GM23338 (cell line): Measurements from ENCODE around the gene R3HDM1. TPM values are rescaled to one million over a fixed set of nuclear protein-coding genes. Genes with fewer than 3 reads are reported as not detected.
"Not testable (repeated sequence)": the region's sequence is repeated elsewhere in the genome, so short reads cannot be mapped to it uniquely, and the experiment has no call there.

Source experiments
- ATAC-seq: fragments of 200-7000 bp; cut with Tn5 transposase; 3 replicates; pipeline ENCODE4 v1.9.1; 2020
- DNase-seq: peaks from one replicate; pipeline ENCODE4 v3.0.0-alpha.2; 2015; ENCODE audit warnings: low spot score
- H2AFZ ChIP-seq: fragments of 200-600 bp; sonication (generic); 2 replicates; pipeline ENCODE4 v1.8.0; 2016; ENCODE audit warnings: antibody characterized with exemption, mild to moderate bottlenecking, moderate library complexity
- H3F3A ChIP-seq: fragments of 200-600 bp; sonication (generic); replicated peaks from 2 replicates; pipeline ENCODE4 v1.8.0; 2017; ENCODE audit warnings: antibody characterized with exemption, mixed run types, low read depth
- H3K27ac ChIP-seq: fragments of 200-600 bp; sonication (generic); 2 replicates; pipeline ENCODE4 v1.6.1; 2016; ENCODE audit warnings: low read depth
- H3K27me3 ChIP-seq: fragments of 200-600 bp; sonication (generic); 2 replicates; pipeline ENCODE4 v1.8.0; 2016; ENCODE audit warnings: mild to moderate bottlenecking, mixed run types, moderate library complexity; ENCODE audit not compliant: insufficient read depth
- H3K36me3 ChIP-seq: fragments of 200-600 bp; sonication (generic); 2 replicates; pipeline ENCODE4 v1.8.0; 2016; ENCODE audit warnings: mild to moderate bottlenecking; ENCODE audit not compliant: insufficient read depth
- H3K4me1 ChIP-seq: fragments of 200-600 bp; sonication (generic); 2 replicates; pipeline ENCODE4 v1.8.0; 2016; ENCODE audit warnings: mild to moderate bottlenecking, moderate library complexity; ENCODE audit not compliant: insufficient read depth
- H3K4me2 ChIP-seq: fragments of 200-600 bp; sonication (generic); 2 replicates; pipeline ENCODE4 v1.7.1; 2017; ENCODE audit warnings: mixed run types
- H3K4me3 ChIP-seq: fragments of 200-600 bp; sonication (generic); 2 replicates; pipeline ENCODE4 v1.6.1; 2016; ENCODE audit warnings: mixed run types
- H3K79me2 ChIP-seq: fragments of 200-600 bp; sonication (generic); replicated peaks from 2 replicates; pipeline ENCODE4 v1.8.0; 2017; ENCODE audit warnings: mild to moderate bottlenecking; ENCODE audit not compliant: insufficient read depth
- H3K9me2 ChIP-seq: fragments of 200-600 bp; sonication (generic); 2 replicates; pipeline ENCODE4 v1.8.0; 2017; ENCODE audit not compliant: insufficient read depth
- H4K20me1 ChIP-seq: fragments of 200-600 bp; sonication (generic); replicated peaks from 2 replicates; pipeline ENCODE4 v1.8.0; 2017; ENCODE audit warnings: mild to moderate bottlenecking; ENCODE audit not compliant: insufficient read depth
- H3K27ac Mint-ChIP-seq: 2 replicates; pipeline ENCODE4 v1.8.0; 2020; ENCODE audit warnings: inconsistent platforms, mild to moderate bottlenecking, moderate library complexity, mixed read lengths
- H3K27me3 Mint-ChIP-seq: 3 replicates; pipeline ENCODE4 v1.8.0; 2022; ENCODE audit warnings: low read depth, mild to moderate bottlenecking, moderate library complexity, mixed read lengths, inconsistent platforms; ENCODE audit not compliant: insufficient read depth, poor library complexity
- H3K36me3 Mint-ChIP-seq: 3 replicates; pipeline ENCODE4 v1.8.0; 2021; ENCODE audit warnings: low read depth, mild to moderate bottlenecking, inconsistent platforms, moderate library complexity, mixed read lengths
- H3K4me1 Mint-ChIP-seq: 3 replicates; pipeline ENCODE4 v1.8.0; 2020; ENCODE audit warnings: mild to moderate bottlenecking, inconsistent platforms, mixed read lengths
- H3K4me3 Mint-ChIP-seq: 3 replicates; pipeline ENCODE4 v1.8.0; 2021; ENCODE audit warnings: moderate library complexity, mild to moderate bottlenecking, inconsistent platforms, mixed read lengths
- H3K9me3 Mint-ChIP-seq: 3 replicates; pipeline ENCODE4 v1.8.0; 2020; ENCODE audit warnings: moderate library complexity, mild to moderate bottlenecking, inconsistent platforms, mixed read lengths
- REST ChIP-seq: IDR thresholded peaks from one replicate; pipeline ENCODE4 v1.6.1; 2018; ENCODE audit warnings: antibody characterized with exemption; ENCODE audit not compliant: unreplicated experiment
- STAT1 ChIP-seq: IDR thresholded peaks from one replicate; pipeline ENCODE4 v1.6.1; 2016; ENCODE audit warnings: antibody characterized with exemption; ENCODE audit not compliant: unreplicated experiment
- ZNF114 ChIP-seq: fragments of 250-450 bp; sonication (Bioruptor Pico); IDR thresholded peaks from 2 replicates; pipeline ENCODE4 v1.5.0; 2020; ENCODE audit warnings: mild to moderate bottlenecking, moderate library complexity
- polyA plus RNA-seq: library from polyadenylated mRNA; unstranded; fragments of >200 nt; fragmentation: Nextera tagmentation; extraction: Ambion mirVana; gene quantifications from 2 replicates; pipeline ENCODE4 v1.2.1, GENCODE V29; 2016
- total RNA-seq: library from RNA; depleted of rRNA; stranded (reverse); fragments of >200 nt; shearing (Covaris generic); gene quantifications from 2 replicates; pipeline ENCODE4 v1.2.3, GENCODE V29; 2014
- TF ChIP-seq, protein P1 (sequence below), 2 experiments: fragments of 200-600 bp in 1 of 2; sonication (generic) in 1 of 2; conservative IDR thresholded peaks; 2 replicates each; pipeline versions ENCODE4 v1.5.1 to v1.6.1; 2016 to 2017; ENCODE audit warnings: antibody characterized with exemption in 2 of 2, low read depth in 2 of 2, mild to moderate bottlenecking in 2 of 2, moderate library complexity in 1 of 2

The R3HDM1 gene
- total and polyA plus RNA-seq, 2 experiments from 2014 or later: 63.1 to 88.8 TPM

- H3K36me3 Mint-ChIP-seq: peaks cover 53% of the 10 kb centered on the region
- no peaks in the 10 kb centered on the region for H3K79me2 ChIP-seq
Observed at GRCh38 chr2:135651717-135652116, 120.4 kb downstream of the R3HDM1 start.

GRCh38 chr2:135654239-135654638 lies 123.0 kb downstream of the R3HDM1 start:
- H2AFZ ChIP-seq, H3K9me3 Mint-ChIP-seq, H4K20me1 ChIP-seq, H3K4me2 ChIP-seq, H3K4me3 ChIP-seq, H3K4me1 ChIP-seq, DNase-seq, H3K27ac ChIP-seq, H3K27me3 Mint-ChIP-seq, H3K79me2 ChIP-seq, H3K4me3 Mint-ChIP-seq, H3K36me3 ChIP-seq, H3K27me3 ChIP-seq, H3K4me1 Mint-ChIP-seq, H3K27ac Mint-ChIP-seq, ATAC-seq, H3K9me2 ChIP-seq, H3F3A ChIP-seq: not testable (repeated sequence)
- H3K36me3 Mint-ChIP-seq: peaks cover 56% of the 10 kb centered on the region

More at GRCh38 chr2:135651717-135652116, 120.4 kb downstream of the R3HDM1 start:
- no peaks in the 10 kb centered on the region for H3K9me2 ChIP-seq
- Mint-ChIP-seq H3K4me3 (no peak overlapping the region), H3K27ac (no peak overlapping the region), H3K27me3 (no peaks in the 10 kb centered on the region), H3K4me1 (no peaks in the 10 kb centered on the region), H3K9me3 (no peaks in the 10 kb centered on the region)
- H3F3A ChIP-seq: no peaks in the 10 kb centered on the region
- no peak overlapping the region for H2AFZ ChIP-seq
- H3K36me3 ChIP-seq: peaks cover 25% of the 10 kb centered on the region; the same call in 1 of the 2 replicates
- H3K4me1 ChIP-seq: no peaks in the 10 kb centered on the region
- ATAC-seq: no peak
- H3K4me2 ChIP-seq: no peak overlapping the region
- H3K27ac ChIP-seq: no peak overlapping the region
- DNase-seq: no peak
- H3K27me3 ChIP-seq: no peaks in the 10 kb centered on the region
- TF ChIP-seq ZNF114 (CRISPR knock-in tag): no peak
- TF ChIP-seq, protein P1, sequence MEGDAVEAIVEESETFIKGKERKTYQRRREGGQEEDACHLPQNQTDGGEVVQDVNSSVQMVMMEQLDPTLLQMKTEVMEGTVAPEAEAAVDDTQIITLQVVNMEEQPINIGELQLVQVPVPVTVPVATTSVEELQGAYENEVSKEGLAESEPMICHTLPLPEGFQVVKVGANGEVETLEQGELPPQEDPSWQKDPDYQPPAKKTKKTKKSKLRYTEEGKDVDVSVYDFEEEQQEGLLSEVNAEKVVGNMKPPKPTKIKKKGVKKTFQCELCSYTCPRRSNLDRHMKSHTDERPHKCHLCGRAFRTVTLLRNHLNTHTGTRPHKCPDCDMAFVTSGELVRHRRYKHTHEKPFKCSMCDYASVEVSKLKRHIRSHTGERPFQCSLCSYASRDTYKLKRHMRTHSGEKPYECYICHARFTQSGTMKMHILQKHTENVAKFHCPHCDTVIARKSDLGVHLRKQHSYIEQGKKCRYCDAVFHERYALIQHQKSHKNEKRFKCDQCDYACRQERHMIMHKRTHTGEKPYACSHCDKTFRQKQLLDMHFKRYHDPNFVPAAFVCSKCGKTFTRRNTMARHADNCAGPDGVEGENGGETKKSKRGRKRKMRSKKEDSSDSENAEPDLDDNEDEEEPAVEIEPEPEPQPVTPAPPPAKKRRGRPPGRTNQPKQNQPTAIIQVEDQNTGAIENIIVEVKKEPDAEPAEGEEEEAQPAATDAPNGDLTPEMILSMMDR (conservative IDR thresholded peaks at IDR 0.05; ENCODE audit: low read depth in 2 of 2): no peak
- no peak overlapping the region for H3K4me3 ChIP-seq
- 0 out of 2 replicates have a peak, but pooled peaks cover 4% of the 10 kb centered on the region for H4K20me1 ChIP-seq

DNA sequence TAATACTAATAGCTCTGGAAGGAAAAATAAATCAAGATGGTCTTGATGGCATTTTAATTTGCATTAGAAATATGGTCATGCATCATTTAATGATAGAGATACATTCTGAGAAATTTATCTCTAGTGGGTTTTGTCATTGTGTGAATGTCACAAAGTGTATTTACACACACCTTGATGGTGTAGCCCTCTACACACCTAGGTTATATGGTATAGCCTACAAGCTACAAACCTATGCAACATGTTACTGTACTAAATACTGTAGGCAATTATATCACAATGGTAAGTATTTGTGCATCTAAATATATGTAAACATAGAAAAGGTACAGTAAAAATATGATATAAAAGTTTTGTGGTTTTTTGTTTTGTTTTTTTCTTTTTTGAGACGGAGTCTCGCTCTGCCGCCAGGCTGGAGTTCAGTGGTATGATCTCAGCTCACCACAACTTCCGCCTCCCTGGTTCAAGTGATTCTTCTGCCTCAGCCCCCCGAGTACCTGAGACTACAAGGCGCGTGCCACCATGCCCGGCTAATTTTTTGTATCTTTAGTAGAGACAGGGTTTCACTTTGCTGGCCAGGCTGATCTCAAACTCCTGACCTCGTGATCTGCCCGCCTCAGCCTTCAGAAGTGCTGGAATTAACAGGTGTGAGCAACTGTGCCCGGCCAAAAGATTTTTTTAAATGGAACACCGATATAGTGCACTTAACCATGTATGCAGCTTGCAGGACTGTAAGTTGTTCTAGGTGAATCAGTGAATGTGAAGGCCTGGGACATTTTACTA lies 126.7 kb downstream of the R3HDM1 start:
- Histone ChIP-seq H3K79me2 (no peaks in the 10 kb centered on the region), H2AFZ (no peak overlapping the region), H4K20me1 (no peaks in the 10 kb centered on the region), H3K4me2 (no peak overlapping the region), H3K36me3 (peaks cover 5% of the 10 kb centered on the region; the same call in 1 of the 2 replicates), H3K4me3 (no peak overlapping the region), H3K9me2 (no peaks in the 10 kb centered on the region), H3F3A (0 out of 2 replicates have a peak, but pooled peaks cover 5% of the 10 kb centered on the region), H3K4me1 (no peaks in the 10 kb centered on the region), H3K27me3 (no peaks in the 10 kb centered on the region), H3K27ac (no peak overlapping the region)
- no peaks in the 10 kb centered on the region for H3K27me3 Mint-ChIP-seq
- no peak overlapping the region for H3K4me3 Mint-ChIP-seq
- no peaks in the 10 kb centered on the region for H3K4me1 Mint-ChIP-seq
- no peak for DNase-seq
- no peaks in the 10 kb centered on the region for H3K9me3 Mint-ChIP-seq
- no peak overlapping the region for H3K27ac Mint-ChIP-seq
- ATAC-seq: no peak
- H3K36me3 Mint-ChIP-seq: peaks cover 54% of the 10 kb centered on the region
- TF ChIP-seq STAT1: no peak
- no peak for TF ChIP-seq REST
- TF ChIP-seq, protein P1 (conservative IDR thresholded peaks at IDR 0.05; ENCODE audit: low read depth in 2 of 2): no peak
